Body of pancreas (tissue), 4 donors: ENCODE results near the gene RAC2.

Source experiments
- POLR2A ChIP-seq, 3 donors: fragments of 450-650 bp; IDR thresholded peaks; one replicate each; pipeline ENCODE4 v1.6.1; 2016; ENCODE audit warnings: antibody characterized with exemption in 3 of 3, mild to moderate bottlenecking in 2 of 3
- TF ChIP-seq, protein P1 (sequence below), 7 experiments: fragments of 450-650 bp in 4 of 7; fragments of 200-600 bp in 3 of 7; sonication (generic) in 3 of 7; IDR thresholded peaks; one replicate each; pipeline ENCODE4 v1.5.1; 2016 to 2019; ENCODE audit warnings: antibody characterized with exemption in 7 of 7

DNA sequence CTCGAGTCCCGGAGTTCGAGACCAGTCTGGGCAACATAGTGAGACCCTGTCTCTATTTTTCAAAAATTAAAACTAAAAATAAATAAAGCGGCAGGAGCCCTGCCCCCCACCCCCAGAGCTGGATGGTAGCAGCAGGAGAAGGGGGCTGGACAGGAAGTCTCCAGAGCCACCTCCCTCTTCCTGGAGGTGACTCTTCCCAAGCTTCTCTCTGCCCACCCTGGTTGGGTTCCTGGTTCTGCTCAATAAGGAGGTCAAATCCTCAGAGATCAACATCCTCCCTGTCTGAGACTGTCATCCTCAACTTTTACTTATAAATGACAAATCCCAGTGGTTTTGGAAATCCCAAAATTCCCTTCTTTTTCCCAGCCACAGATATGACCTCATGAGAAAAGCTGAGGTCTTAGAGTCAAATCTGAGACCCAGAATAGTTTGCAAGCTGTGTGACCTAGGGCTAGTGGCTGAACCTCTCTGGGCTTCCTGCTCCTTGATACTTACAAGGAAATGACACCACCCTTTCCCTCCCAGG is 57.0 kb downstream of the RAC2 start:
- no peak for TF ChIP-seq POLR2A (IDR thresholded peaks at IDR 0.05)
- TF ChIP-seq, protein P1, sequence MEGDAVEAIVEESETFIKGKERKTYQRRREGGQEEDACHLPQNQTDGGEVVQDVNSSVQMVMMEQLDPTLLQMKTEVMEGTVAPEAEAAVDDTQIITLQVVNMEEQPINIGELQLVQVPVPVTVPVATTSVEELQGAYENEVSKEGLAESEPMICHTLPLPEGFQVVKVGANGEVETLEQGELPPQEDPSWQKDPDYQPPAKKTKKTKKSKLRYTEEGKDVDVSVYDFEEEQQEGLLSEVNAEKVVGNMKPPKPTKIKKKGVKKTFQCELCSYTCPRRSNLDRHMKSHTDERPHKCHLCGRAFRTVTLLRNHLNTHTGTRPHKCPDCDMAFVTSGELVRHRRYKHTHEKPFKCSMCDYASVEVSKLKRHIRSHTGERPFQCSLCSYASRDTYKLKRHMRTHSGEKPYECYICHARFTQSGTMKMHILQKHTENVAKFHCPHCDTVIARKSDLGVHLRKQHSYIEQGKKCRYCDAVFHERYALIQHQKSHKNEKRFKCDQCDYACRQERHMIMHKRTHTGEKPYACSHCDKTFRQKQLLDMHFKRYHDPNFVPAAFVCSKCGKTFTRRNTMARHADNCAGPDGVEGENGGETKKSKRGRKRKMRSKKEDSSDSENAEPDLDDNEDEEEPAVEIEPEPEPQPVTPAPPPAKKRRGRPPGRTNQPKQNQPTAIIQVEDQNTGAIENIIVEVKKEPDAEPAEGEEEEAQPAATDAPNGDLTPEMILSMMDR (IDR thresholded peaks at IDR 0.05) = no peak
